ENCODE data around the gene AZGP1.
"Not testable (repeated sequence)": the region's sequence is repeated elsewhere in the genome, so short reads cannot be mapped to it uniquely, and the experiment has no call there.

The AZGP1 gene

DNA sequence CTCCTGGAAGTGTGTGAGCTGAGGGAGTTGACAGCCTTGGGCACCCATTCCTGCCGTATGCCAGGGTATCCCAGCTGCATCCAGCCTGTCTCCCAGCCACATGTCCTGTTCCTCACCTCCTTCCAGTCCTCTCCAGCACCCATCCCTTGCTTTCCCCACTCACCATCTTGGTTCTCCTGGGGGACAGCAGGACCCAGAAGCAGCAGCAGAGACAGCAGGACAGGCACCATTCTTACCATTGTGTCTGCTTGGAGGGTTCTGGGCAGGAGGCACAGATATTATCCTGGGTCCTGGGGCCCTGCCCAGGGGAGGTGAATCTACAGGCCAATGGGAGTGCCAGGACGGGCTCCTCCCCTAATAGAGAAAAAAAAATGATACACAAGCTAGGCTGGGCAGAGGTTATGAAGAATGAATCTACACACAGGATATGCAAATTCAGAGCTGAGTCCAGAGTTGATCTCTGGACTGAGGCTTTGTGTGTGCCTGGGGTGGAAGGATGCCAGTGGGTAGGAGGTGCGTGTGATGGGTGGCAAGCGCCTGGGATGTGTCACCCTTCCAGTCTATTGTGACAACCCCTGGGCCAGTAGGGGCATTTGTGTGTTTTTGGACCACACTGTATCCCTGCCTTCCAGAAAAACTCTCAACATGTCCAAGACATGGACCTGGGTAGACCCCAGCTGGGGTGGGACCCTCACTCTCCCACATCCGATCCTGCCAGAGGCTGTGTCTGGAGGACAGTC is at the start of gene AZGP1:
Gene AZGP1 (minus strand): TSS at position 250 of the 740 bp plus-strand sequence. CDS start 11 bp downstream, at position 239.
- DNase-seq (ENCODE audit: low spot score) = no peak

DNA sequence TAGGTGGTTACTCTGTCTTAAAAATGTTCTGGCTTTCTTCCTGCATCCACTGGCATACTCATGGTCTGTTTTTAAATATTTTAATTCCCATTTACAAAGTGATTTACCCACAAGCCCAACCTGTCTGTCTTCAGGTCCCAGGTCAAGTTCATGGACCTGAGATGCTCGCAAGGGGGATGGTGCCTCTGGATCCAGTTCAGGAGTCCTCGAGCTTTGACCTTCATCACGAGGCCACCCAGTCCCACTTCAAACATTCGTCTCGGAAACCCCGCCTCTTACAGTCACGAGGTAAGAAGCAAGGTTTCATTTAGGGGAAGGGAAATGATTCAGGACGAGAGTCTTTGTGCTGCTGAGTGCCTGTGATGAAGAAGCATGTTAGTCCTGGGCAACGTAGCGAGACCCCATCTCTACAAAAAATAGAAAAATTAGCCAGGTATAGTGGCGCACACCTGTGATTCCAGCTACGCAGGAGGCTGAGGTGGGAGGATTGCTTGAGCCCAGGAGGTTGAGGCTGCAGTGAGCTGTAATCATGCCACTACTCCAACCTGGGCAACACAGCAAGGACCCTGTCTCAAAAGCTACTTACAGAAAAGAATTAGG is 48.3 kb upstream of the AZGP1 start:
- DNase-seq (ENCODE audit: low spot score) = no peak

DNA sequence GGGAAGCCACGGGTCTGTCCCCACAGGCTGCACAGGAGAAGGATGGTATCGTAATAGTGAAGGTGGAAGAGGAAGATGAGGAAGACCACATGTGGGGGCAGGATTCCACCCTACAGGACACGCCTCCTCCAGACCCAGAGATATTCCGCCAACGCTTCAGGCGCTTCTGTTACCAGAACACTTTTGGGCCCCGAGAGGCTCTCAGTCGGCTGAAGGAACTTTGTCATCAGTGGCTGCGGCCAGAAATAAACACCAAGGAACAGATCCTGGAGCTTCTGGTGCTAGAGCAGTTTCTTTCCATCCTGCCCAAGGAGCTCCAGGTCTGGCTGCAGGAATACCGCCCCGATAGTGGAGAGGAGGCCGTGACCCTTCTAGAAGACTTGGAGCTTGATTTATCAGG is 47.7 kb upstream of the AZGP1 start:
- DNase-seq (ENCODE audit: low spot score) = no peak

DNA sequence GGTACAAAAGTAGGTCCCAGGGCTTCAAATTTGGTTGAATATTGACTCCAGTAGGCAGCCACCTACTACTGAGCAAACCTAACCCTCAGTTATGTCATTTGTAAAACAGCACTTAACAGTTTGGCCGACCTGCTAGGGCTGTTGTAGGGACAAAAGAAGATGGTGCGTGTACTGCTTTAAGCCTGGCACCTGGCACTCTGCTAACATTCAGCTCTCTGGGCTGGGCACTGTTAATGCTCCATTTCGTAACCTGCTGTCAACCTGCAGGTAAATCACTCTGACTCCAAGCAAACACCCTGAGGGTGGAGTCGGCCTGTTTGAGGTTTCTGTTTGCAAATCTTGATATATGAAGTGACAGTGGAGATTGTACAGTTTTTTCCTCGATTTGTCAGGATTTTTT is 46.8 kb upstream of the AZGP1 start:
- DNase-seq (ENCODE audit: low spot score) = no peak

DNA sequence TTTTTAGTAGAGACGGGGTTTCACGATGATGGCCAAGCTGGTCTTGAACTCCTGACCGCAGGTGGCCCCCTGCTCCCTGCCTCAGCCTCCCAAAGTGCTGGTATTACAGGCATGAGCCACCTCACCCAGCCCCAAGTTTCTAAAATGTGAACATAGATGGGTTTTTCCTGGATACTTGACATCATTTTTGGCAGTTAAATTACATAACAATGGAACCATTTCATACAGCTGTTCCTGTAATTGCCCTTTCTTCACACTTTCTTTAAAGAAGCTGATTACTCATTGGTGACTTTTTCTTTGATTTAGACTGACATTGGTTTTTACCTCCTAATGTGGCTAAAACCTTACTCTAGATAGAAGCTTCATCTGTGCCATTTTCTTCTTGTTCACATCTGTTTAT is 45.5 kb upstream of the AZGP1 start:
- DNase-seq (ENCODE audit: low spot score) = no peak

DNA sequence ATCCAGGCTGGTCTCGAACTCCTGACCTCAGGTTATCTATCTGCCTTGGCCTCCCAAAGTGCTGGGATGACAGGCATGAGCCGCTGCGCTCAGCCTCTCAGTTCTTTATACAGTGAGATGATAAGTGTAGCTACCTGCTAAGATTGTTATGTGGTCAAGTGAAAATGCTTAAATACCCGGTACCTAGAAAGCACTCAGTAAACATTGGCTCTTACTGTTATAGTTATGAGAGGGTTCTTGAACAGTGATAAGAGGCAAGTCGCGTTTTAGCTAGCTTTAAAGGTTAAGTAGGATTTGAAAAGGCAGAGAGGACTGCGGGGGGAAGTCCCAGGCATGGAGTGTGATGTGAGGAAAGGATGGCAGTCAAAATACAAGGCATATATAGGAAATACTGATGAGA is 44.1 kb upstream of the AZGP1 start:
- DNase-seq (ENCODE audit: low spot score) = no peak

- DNase-seq (ENCODE audit: low spot score) = no peak
Observed at GRCh38 chr7:100017875-100018274, 42.0 kb upstream of the AZGP1 start.

DNA sequence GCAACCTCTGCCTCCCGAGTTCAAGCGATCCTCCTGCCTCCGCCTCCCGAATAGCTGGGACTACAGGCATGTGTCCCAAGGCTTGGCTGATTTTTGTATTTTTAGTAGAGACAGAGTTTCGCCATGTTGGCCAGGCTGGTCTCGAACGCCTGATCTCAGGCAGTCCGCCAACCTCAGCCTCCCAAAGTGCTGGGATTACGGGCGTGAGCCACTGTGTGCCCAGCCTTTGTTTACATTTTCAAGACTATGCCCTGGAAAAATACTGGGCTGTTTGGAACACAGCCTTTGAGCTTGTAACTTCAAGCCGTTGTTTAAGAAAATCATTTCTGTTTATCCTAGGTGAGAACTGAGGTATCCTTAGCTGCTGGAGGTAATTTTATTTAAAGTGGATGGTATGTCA is 41.5 kb upstream of the AZGP1 start:
- DNase-seq (ENCODE audit: low spot score) = no peak

GRCh38 chr7:100016215-100016901 is 40.5 kb upstream of the AZGP1 start:
- no peak for DNase-seq (ENCODE audit: low spot score)

DNA sequence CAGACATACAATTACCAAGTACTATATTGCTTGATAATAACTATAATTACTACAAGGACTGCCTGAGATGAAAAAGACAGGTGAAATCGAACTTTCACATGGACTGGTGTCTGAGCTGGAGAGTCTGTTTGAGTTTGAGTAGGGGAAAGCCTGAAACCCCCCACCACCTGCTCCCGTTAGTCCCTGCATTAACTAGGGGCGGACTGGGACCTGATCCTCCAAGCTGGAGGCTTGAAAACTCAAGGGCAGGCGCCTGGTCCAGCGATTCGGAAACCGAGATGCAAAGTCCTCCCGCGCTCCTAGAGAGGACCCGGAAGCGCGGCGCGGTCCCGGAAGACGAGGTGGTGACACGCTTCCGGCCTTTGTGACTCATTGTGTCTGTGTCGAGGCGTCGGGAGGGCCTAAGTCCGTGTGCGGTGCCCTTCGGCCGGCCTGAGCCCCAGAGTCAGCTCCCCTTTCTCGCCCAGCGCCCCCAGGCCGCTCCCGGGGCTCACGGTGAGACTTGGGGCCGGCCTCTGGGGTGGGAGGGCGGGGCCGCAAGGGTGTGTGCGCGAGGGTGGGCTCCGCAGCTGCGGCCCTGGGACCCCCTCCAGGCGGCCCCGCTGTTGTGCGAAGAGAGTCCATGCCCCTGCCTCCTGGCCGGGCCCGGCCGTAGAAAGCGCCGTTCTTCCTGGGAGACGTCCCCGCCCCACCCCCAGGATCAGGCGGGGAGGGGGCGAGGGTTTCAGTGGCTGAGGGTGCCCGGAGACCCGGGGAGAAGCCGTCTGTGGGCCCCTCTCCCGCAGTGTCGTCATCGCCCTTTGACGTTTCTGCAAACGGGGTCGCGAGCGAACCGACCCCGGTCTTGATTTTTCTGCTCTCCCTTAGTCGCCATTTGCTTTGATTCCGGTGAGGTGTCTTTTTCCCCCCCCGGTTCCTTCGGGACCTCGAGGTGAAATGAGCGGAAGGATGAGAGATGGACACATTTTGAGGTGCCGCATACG is 39.7 kb upstream of the AZGP1 start, which contains the start of gene ZKSCAN1:
Gene ZKSCAN1 (plus strand): TSS at position 365 of the 983 bp plus-strand sequence. CDS start 7,911 bp downstream, outside the sequence.
- DNase-seq (ENCODE audit: low spot score) = peak; percentile 99

DNA sequence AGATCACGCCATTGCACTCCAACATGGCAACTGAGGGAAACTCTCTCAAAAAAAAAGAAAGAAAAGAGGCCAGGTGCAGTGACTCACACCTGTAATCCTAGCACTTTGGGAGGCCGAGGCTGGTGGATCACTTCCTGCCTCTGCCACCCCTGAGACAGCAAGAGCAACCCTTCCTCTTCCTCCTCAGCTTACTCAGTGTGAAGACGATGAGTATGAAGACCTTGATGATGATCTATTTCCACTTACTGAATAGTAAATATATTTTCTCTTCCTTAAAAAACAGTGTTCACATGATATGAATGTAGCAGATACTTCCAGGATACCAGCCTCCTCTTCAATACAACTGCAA is 37.5 kb upstream of the AZGP1 start:
- no peak for DNase-seq (ENCODE audit: low spot score)

DNA sequence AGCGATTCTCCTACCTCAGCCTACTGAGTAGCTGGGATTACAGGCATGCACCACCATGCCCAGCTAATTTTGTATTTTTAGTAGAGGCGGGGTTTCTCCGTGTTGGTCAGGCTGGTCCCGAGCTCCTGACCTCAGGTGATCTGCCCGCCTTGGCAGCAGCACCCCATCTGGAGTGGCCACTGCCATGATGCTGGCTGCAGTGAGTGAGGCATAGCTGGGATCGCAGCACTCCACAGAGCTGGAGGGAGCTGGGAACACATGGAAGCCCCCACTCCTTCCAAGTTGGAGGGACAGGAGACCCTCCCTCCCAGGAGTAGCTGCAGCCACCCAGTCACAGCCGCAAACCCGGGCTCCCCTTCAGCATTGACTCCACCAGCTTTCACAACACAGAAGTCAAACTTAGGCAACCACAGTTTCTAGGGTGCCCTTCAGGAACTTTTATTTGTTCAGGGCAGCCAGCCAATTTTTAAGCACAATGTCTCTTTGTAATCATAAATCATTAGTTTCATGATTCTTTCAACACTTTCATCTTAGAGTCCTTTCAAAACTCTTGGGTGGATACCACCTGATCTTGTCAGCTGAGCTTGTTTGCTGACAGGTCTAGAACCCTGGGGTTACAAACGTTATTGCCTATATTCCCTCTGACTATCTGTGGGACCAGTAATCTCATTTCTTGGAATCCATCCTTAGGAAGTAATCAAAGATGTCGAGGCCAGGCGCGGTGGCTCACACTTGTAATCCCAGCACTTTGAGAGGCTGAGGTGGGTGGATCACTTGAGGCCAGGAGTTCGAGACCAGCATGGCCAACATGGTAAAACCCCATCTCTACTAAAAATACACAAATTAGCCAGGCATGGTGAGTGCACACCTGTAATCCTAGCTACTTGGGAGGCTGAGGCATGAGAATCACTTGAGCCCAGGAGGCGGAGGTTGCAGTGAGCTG is 36.8 kb upstream of the AZGP1 start:
- not testable (repeated sequence) for DNase-seq (ENCODE audit: low spot score)

DNA sequence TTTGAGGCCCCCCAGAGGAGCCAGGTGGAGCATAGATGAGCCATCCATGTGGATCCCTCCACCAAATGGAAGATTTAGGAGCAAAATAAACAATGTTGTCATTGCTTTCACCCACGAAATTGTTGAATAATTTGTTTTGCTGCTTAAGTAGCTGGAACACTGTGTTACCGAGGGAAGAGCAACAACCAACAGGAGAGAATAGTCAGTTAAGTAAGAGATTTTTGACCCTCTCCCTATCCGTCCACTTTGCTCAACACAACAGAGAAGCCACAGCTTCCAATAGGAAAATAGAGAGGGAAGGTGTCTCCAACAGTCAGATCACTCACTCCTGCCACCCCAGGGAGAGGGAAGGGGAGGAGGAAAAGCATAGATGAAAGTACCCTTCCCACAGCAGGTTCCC is 35.7 kb upstream of the AZGP1 start:
- no peak for DNase-seq (ENCODE audit: low spot score)

- no peak for DNase-seq (ENCODE audit: low spot score)
Observed at GRCh38 chr7:100010901-100011300, 35.1 kb upstream of the AZGP1 start.

DNA sequence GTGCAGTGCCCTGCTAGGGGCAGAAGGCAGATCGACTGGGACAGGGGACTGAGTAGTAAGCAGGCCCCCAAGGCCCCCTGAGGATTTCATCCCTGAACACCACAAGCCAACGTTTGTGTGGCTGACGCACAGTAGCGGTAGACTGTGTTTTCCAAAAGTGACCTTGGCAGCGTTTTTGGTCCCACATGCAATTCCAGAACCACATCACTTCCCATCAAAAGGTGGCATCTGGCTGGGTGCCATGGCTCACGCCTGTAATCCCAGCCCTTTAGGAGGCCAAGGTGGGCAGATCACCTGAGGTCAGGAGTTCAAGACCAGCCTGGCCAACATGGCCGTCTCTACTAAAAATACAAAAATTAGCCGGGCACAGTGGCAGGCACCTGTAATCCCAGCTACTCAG is 34.1 kb upstream of the AZGP1 start:
- DNase-seq (ENCODE audit: low spot score) = not testable (repeated sequence)

DNA sequence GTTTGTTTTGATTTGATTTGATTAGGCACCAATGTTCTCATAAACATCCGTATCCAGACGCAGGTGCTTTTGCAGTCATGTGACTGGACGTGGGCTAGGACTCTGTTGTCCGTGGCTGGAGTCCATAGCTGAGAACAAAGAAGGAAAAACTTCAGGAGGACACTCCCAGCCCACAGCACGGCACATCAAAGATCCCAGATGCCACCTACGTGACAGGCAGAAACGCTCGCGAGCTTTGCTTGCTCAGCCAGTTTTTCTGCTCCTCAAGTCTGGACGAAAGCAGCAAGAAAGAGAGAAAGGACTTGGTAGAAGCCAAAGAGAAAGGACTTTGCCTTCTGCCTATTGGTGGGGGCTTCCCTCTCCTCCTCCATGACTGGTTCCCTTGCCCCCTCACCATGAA is 32.7 kb upstream of the AZGP1 start:
- DNase-seq (ENCODE audit: low spot score) = no peak

GRCh38 chr7:100007887-100008286 is 32.1 kb upstream of the AZGP1 start:
- no peak for DNase-seq (ENCODE audit: low spot score)

GRCh38 chr7:100003711-100004661 is 28.2 kb upstream of the AZGP1 start:
- no peak for DNase-seq (ENCODE audit: low spot score)

GRCh38 chr7:100000239-100000638 is 24.4 kb upstream of the AZGP1 start:
- no peak for DNase-seq (ENCODE audit: low spot score)
